K562 (cell line): ENCODE data around the gene GUCA1A. TPM values are rescaled to one million over a fixed set of nuclear protein-coding genes. Genes with fewer than 3 reads are reported as not detected.

Experiments used
- CAMTA2 ChIP-seq: fragments of 250-450 bp; sonication (Bioruptor Pico); conservative IDR thresholded peaks from 2 replicates; pipeline ENCODE4 v1.5.1; 2022
- CC2D1A ChIP-seq: fragments of 450-650 bp; IDR thresholded peaks from 2 replicates; pipeline ENCODE4 v1.6.1; 2017; ENCODE audit warnings: mild to moderate bottlenecking
- CHCHD3 ChIP-seq: fragments of 250-450 bp; sonication (Bioruptor Pico); IDR thresholded peaks from 2 replicates; pipeline ENCODE4 v2.1.2; 2022; ENCODE audit warnings: mild to moderate bottlenecking
- ELF4 ChIP-seq: fragments of 450-650 bp; formaldehyde crosslinking; IDR thresholded peaks from 2 replicates; pipeline ENCODE4 v1.4.0; 2022; ENCODE audit warnings: missing genetic modification characterization
- ELK1 ChIP-seq: sonication (generic); formaldehyde crosslinking; IDR thresholded peaks from 2 replicates; pipeline ENCODE4 v1.8.1; 2022; ENCODE audit warnings: missing genetic modification reagents
- ELK3 ChIP-seq: fragments of 450-650 bp; formaldehyde crosslinking; IDR thresholded peaks from 2 replicates; pipeline ENCODE4 v1.4.0; 2020; ENCODE audit warnings: mild to moderate bottlenecking
- EP300 ChIP-seq: IDR thresholded peaks from 2 replicates; pipeline ENCODE4 v1.6.1; 2012; ENCODE audit warnings: low read length, improper control_type of control experiment
- ETV6 ChIP-seq, 3 experiments: fragments of 150-350 bp in 1 of 3; sonication (generic) in 1 of 3; formaldehyde crosslinking in 1 of 3; IDR thresholded peaks; 2 replicates each; pipeline versions ENCODE4 v1.6.1 to v1.8.0; 2014 to 2022; ENCODE audit warnings: borderline replicate concordance in 2 of 3, low read depth in 2 of 3, antibody characterized with exemption in 1 of 3, low read length in 1 of 3, mild to moderate bottlenecking in 1 of 3, missing genetic modification reagents in 1 of 3
- GTF2A2 ChIP-seq: IDR thresholded peaks from 2 replicates; pipeline ENCODE4 v1.6.1; 2016; ENCODE audit warnings: mild to moderate bottlenecking, missing genetic modification characterization, missing compliant biosample characterization
- MNT ChIP-seq, 2 experiments: fragments of 450-650 bp; conservative IDR thresholded peaks; 2 replicates each; pipeline ENCODE4 v1.6.1; 2017; ENCODE audit warnings: mild to moderate bottlenecking in 2 of 2, moderate library complexity in 2 of 2
- MTA3 ChIP-seq: fragments of 450-650 bp; formaldehyde crosslinking; IDR thresholded peaks from 2 replicates; pipeline ENCODE4 v1.6.1; 2017; ENCODE audit warnings: mild to moderate bottlenecking, borderline replicate concordance
- NCOA6 ChIP-seq: fragments of 450-650 bp; IDR thresholded peaks from 2 replicates; pipeline ENCODE4 v1.6.1; 2017; ENCODE audit warnings: mild to moderate bottlenecking
- PHB2 ChIP-seq: fragments of 450-650 bp; IDR thresholded peaks from 2 replicates; pipeline ENCODE4 v1.6.1; 2017; ENCODE audit warnings: low read depth
- PRPF4 ChIP-seq: fragments of 200-400 bp; formaldehyde crosslinking; IDR thresholded peaks from one replicate; pipeline ENCODE4 v1.6.1; 2017; ENCODE audit warnings: low read length, low read depth, mild to moderate bottlenecking; ENCODE audit not compliant: insufficient read depth, poor library complexity, severe bottlenecking
- RBM34 ChIP-seq: fragments of 200-400 bp; formaldehyde crosslinking; IDR thresholded peaks from 2 replicates; pipeline ENCODE4 v1.6.1; 2018; ENCODE audit warnings: low read length, borderline replicate concordance; ENCODE audit not compliant: insufficient read depth
- RNF219 ChIP-seq: fragments of 250-450 bp; sonication (Bioruptor Pico); IDR thresholded peaks from 2 replicates; pipeline ENCODE4 v1.5.0; 2022; ENCODE audit warnings: mild to moderate bottlenecking
- SETDB1 ChIP-seq: IDR thresholded peaks from one replicate; pipeline ENCODE4 v1.6.1; 2012; ENCODE audit warnings: low read length, control low read depth, inconsistent platforms
- SMAD4 ChIP-seq: fragments of 250-450 bp; sonication (Bioruptor Pico); conservative IDR thresholded peaks from 2 replicates; pipeline ENCODE4 v1.8.0; 2021; ENCODE audit warnings: inconsistent platforms, mild to moderate bottlenecking, moderate library complexity
- SOX6 ChIP-seq: fragments of 450-650 bp; IDR thresholded peaks from 2 replicates; pipeline ENCODE4 v1.6.1; 2014; ENCODE audit warnings: mild to moderate bottlenecking
- SP1 ChIP-seq: sonication (generic); formaldehyde crosslinking; IDR thresholded peaks from 2 replicates; pipeline ENCODE4 v1.8.1; 2022; ENCODE audit warnings: mild to moderate bottlenecking, missing genetic modification reagents
- SPI1 ChIP-seq: IDR thresholded peaks from 2 replicates; pipeline ENCODE4 v1.6.1; 2011; ENCODE audit warnings: low read depth, low read length, control low read depth, borderline replicate concordance
- ZNF12 ChIP-seq: sonication (generic); formaldehyde crosslinking; IDR thresholded peaks from 2 replicates; pipeline ENCODE4 v1.4.0; 2020; ENCODE audit warnings: mild to moderate bottlenecking, missing genetic modification reagents
- ZNF23 ChIP-seq: fragments of 250-450 bp; sonication (Bioruptor Pico); IDR thresholded peaks from 2 replicates; pipeline ENCODE4 v1.4.0; 2020; ENCODE audit warnings: mild to moderate bottlenecking
- ZNF263 ChIP-seq: sonication (generic); formaldehyde crosslinking; IDR thresholded peaks from 2 replicates; pipeline ENCODE4 v1.8.0; 2022; ENCODE audit warnings: mild to moderate bottlenecking, missing genetic modification reagents, borderline replicate concordance
- ZNF644 ChIP-seq: fragments of 200-800 bp; sonication (Bioruptor generic); IDR thresholded peaks from 2 replicates; pipeline ENCODE4 v1.6.1; 2016; ENCODE audit warnings: low read depth, missing genetic modification characterization, missing compliant biosample characterization
- polyA plus RNA-seq, 8 experiments: library from polyadenylated mRNA; depleted of rRNA in 4 of 8; stranded (reverse) in 5 of 8; unstranded in 3 of 8; fragments of >200 nt; fragmentation: Nextera tagmentation in 2 of 8; fragmentation: Illumina TruSeq in 1 of 8; extraction: Ambion mirVana in 2 of 8; extraction: Trizol in 1 of 8; gene quantifications; 2 replicates each; pipeline versions ENCODE4 v1.2.1 to v1.2.3, GENCODE V29; 2011 to 2014; ENCODE audit warnings: inconsistent platforms in 1 of 8, missing spikeins in 1 of 8
- total RNA-seq, 7 experiments: library from RNA; depleted of rRNA in 6 of 7; stranded (reverse); fragments of >200 nt in 6 of 7; fragmentation: Illumina TruSeq in 2 of 7; extraction: Trizol in 2 of 7; gene quantifications; 2 replicates each; pipeline versions ENCODE4 v1.2.1 to v1.2.3, GENCODE V29; 2011 to 2021; ENCODE audit warnings: low replicate concordance in 1 of 7

The GUCA1A gene
- total and polyA plus RNA-seq, 9 of the 15 experiments (the other 6 are each of a cell fraction or from before 2014, with no cell fraction given), result not detected

- TF ChIP-seq PRPF4 (no peak), SETDB1 (no peak), MTA3 (no peak), GTF2A2 (tag) (0 out of 2 replicates have a peak, but pooled peaks have one; percentile 11), ELK1 (CRISPR knock-in tag) (no peak), SPI1 (no peak), NCOA6 (no peak), ZNF23 (no peak), ETV6 (IDR thresholded peaks at IDR 0.05; ENCODE audit: borderline replicate concordance in 1 of 2, low read depth in 2 of 2, low read length in 1 of 2) (no peak), ETV6 (CRISPR knock-in tag; IDR thresholded peaks at IDR 0.05; ENCODE audit: borderline replicate concordance) (no peak), ELK3 (no peak), PHB2 (no peak), CHCHD3 (no peak), ZNF644 (no peak), ELF4 (CRISPR knock-in tag) (no peak), ZNF12 (CRISPR knock-in tag) (no peak), MNT (conservative IDR thresholded peaks at IDR 0.05) (no peak), RBM34 (no peak), EP300 (peak; percentile 36), ZNF263 (CRISPR knock-in tag) (no peak), SOX6 (peak; percentile 24; the same call in 1 of the 2 replicates), RNF219 (CRISPR knock-in tag) (no peak), CC2D1A (no peak), SP1 (CRISPR knock-in tag) (0 out of 2 replicates have a peak, but pooled peaks have one; percentile 35), SMAD4 (0 out of 2 replicates have a peak, but pooled peaks have one; percentile 18), CAMTA2 (CRISPR knock-in tag) (no peak)
These were observed 53.5 kb downstream of the GUCA1A start (continued) for GRCh38 chr6:42226645-42227143.
